NCI-H524 treated with DMSO at 0.1 percent for 48 hours (cell line): Measurements from ENCODE around the gene RALA.
A peak's percentile ranks its signal among the peaks of the same experiment; 100 is the strongest.
"Not testable (repeated sequence)": the region's sequence is repeated elsewhere in the genome, so short reads cannot be mapped to it uniquely, and the experiment has no call there.

Experiments used
- DNase-seq: peaks from one replicate; lab custom pipeline; 2025; lab: John Stamatoyannopoulos, UW

RALA gene

DNA sequence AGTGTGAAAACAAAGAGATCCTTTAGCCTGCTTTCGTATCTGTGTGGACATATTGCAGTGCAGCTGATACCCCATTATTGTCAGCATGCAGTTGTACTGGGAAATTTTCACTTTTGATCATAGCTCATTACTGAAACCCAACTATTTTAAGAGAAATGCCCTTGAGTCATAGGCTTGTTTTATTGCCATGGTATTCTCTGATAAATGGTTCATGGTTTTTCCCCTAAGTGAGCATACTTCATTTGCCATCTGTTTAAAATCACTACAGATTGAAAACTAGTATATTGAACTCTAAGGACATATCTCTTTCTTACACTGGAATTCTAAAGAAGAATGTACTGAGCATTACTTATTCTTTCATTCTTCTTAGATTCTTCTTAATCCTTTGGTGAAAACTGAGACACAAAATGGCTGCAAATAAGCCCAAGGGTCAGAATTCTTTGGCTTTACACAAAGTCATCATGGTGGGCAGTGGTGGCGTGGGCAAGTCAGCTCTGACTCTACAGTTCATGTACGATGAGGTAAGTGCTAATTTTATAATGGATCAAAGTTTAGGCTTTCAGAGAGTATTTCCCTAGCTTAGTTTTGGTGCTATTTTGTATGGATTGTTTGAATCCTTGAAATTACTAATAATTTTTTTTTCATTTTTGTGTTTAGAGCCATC, 63.0 kb downstream of the RALA start:
- no peak for DNase-seq

- no peak for DNase-seq
Observed at GRCh38 chr7:39688611-39689480, 65.5 kb downstream of the RALA start.

- no peak for DNase-seq
Observed at GRCh38 chr7:39691821-39692220, 68.4 kb downstream of the RALA start.

DNA sequence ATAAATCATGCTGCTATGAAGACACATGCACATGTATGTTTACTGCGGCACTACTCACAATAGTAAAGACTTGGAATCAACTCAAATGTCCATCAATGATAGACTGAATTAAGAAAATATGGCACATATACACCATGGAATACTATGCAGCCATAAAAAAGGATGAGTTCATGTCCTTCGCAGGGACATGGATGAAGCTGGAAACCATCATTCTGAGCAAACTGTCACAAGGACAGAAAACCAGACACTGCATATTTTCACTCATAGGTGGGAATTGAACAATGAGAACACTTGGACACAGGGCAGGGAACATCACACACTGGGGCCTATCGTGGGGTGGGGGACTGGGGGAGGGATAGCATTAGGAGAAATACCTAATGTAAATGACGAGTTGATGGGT, 69.7 kb downstream of the RALA start:
- not testable (repeated sequence) for DNase-seq

- no peak for DNase-seq
Observed at GRCh38 chr7:39693812-39694211, 70.4 kb downstream of the RALA start.

GRCh38 chr7:39695852-39696586, 72.6 kb downstream of the RALA start:
- DNase-seq, result no peak

- no peak for DNase-seq
Observed at GRCh38 chr7:39696631-39697030, 73.3 kb downstream of the RALA start.

- no peak for DNase-seq
Observed at GRCh38 chr7:39697483-39697882, 74.1 kb downstream of the RALA start.

- no peak for DNase-seq
Observed at GRCh38 chr7:39700165-39700564, 76.8 kb downstream of the RALA start.

DNA sequence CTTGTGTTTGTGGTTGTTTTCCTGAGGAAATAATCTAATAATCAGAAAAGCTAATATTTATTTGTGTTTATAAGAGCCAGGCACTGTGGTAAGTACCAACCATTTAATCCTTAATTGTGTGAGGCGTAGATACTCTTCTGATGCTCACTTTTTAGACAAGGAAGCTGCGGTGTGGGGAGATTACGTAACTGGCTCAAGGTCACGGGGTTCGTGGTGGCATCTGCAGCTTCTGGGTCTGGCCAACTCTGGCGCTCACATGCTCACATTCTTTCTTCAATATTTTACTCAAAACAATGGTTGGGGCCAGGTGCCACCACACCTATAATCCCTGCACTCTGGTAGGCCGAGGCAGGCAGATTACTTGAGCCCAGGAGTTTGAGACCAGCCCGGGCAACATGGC, 77.6 kb downstream of the RALA start:
- DNase-seq, result no peak

GRCh38 chr7:39702133-39702532, 78.8 kb downstream of the RALA start:
- DNase-seq, result no peak

GRCh38 chr7:39703144-39703543, 79.8 kb downstream of the RALA start:
- no peak for DNase-seq

DNA sequence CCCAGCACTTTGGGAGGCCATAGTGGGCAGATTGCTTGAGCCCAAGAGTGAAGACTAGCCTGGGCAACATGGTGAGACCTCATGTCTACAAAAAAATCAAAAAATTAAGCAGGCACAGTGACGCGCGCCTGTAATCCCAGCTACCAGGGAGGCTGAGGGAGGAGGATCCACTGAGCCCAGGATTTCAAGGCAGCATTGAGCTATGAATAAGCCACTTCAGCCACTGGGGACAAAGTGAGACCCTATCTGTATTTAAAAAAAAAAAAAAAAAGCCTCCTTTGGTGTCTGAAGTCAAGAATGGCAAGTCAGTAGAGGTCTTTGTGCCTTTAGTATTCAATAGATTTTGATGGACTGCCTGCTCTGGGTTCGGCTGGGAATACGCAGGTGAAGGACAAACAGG, 85.7 kb downstream of the RALA start:
- DNase-seq, result no peak

DNA sequence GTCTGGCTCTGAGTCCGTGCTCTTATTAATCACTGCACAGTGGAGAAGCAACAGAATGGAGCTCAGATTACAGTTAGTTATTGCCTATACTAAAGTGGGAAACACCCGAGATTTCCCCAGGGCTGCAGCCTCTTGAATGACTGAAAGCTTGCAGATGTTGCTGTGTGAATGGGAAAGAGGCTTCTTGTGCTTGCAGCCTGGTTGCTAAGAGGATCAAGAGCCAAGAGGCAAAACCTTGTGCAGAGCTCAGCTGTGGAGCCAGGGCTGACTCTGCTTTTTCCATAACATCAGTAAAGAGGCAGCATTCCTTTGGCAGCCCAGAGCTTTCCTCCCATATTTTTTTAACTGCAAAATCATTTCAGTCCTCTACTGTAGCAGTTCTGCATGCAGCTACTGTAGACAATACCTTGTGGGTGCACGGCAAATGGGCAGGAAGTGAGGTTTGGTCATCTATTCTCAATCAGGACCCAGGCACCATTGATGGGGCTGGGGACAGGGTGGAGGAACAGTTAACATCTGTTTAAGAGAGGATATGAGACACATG, 86.5 kb downstream of the RALA start:
- peak; percentile 93 for DNase-seq

DNA sequence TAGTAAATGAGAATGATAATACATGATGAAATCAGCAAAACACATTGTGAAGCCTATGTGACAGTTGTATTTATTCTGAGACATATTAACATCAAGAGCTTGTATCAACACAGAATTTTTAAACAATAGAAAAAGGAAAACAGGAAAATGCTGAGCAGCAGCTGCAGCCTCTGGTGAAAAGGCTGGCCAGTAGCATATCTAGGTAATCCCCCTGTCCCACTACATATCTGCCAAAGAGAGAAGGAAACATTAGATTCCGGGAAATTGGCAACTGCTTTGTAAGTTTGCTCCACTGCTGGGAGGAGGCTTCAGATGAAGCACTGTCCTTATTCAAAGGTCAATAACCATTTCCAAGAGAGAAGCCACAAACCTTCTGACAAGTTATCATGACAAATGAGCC, 89.4 kb downstream of the RALA start:
- DNase-seq, result no peak

DNA sequence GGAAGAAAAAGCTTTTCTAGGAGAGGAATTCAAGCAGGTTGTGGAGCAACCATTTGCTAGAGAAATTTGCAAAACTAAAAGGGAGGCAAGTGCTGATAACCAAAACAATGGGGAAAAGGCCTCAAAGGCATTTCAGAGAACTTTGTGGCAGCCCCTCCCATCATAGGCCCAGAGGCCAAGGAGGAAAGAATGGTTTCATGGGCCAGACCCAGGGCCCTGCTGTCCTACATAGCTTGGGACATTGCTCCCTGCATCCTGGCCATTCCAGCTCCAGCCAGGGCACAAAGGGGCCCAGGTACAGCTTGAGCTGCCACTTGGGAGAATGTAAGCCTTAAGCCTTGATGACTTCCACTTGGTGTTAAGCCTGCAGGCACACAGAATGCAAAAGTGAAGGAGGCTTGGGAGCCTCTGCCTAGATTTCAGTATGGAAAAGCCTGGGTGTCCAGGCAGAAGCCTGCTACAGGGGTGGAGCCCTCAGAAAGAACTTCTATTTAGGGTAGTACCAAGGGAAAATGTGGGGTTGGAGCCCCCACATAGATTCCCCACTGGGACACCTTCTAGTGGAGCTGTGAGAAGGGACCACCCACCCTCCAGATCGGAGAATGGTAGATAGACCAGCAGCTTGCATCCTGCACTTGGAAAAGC, 91.2 kb downstream of the RALA start:
- no peak for DNase-seq

DNA sequence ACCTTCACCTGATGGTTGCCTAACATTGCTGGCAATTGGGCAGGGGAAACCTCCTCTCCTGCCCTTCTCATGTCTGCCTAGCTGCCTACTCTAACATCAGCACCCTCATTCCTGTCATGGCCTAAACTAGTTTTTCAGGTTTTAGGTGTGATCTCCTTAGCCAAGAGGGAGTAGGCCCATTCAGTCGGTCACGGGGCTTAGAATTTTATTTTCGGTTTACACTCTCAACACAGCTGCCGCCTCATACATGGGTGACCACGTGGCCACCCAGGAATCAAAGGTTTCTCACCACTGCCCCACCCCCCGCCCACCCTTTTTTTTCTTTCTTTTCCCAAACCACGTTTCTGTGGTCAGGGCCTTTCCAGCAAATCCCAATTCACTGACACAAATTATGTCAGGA, 97.2 kb downstream of the RALA start:
- no peak for DNase-seq

- DNase-seq, result no peak
Observed at GRCh38 chr7:39721345-39721744, 98.0 kb downstream of the RALA start.

DNA sequence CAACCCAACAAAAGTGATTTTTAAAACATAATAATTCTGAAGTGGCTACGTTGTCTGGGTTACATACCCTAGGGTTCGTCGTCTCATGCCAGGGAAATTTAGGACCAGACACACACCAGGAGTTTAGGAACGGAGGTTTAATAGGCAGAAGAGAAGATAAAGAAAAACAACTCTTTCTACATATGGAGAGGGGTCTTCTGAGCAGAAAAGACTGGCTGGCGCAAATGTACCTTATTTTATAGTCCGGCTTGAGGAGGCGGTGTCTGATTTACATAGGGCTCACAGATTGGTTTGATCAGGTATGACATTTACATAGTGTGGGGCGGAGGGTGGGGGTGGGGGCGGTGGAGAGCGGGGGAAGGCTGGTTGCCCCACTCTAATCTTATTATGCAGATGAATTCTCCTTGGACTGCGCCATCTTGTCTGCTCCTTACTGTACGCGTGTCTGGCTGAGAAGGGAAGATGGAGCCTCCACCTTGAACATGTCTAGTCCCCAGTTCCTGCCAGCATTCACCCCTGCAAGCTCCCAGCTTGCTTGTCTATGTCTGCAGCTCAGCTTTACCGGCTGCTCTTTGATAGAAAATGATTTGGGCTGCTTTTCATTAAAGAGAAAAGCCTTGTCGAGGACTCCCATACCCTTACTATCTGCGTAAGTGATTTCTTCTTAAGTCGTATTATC, 98.7 kb downstream of the RALA start:
- DNase-seq, result no peak

DNA sequence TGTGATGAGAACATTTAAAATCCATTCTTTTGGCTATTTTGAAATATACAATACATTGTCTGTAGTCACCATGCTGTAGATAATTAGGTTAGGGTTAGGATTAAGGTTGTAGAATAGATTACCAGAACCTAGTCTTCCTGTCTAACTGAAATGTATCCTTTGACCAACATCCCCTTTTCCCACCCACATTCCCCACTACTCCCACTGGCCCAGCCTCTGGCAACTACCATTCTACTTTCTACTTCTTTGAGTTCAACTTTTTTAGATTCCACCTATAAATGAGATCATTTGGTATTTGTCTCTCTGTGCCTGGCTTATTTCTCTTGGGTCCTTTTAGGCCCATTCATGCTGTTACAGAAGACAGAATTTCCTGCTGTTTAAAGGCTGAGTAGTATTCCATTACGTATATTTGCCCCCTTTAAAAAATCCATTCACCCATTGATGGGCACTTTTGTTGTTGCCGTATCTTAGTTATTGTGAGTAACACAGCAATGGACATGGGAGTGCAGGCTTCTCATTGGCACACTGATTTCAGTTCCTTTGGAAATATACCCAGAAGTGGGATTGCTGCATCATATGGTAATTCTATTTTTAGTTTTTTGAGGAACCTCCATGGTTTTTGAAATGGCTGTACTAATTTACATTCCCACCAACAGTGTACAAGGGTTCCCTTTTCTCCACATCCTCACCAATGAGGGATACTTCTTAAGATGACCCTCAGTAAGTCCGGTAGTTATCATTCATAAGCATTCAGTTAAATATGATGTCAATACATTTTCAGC, 104.0 kb downstream of the RALA start:
- DNase-seq, result no peak
